GM12874 (cell line): ENCODE data around the gene TTLL13.

Experiments used
- CTCF ChIP-seq: IDR thresholded peaks from 2 replicates; pipeline ENCODE4 v1.5.1; 2011; ENCODE audit warnings: low read depth, mild to moderate bottlenecking, control low read depth, low read length, moderate library complexity; ENCODE audit not compliant: insufficient read depth

TTLL13 gene

GRCh38 chr15:90249203-90249863, at the start of gene TTLL13:
TSS of gene TTLL13 (plus strand) at chr15:90249556. CDS start at chr15:90250631, 1,075 bp downstream.
- TF ChIP-seq CTCF = no peak

GRCh38 chr15:90200534-90201129, 48.7 kb upstream of the TTLL13 start:
- no peak for TF ChIP-seq CTCF

GRCh38 chr15:90201130-90201943, 48.0 kb upstream of the TTLL13 start, which contains the start of gene SEMA4B:
TSS of gene SEMA4B (plus strand) at chr15:90201330. CDS start at chr15:90201579, 249 bp downstream.
- no peak for TF ChIP-seq CTCF

GRCh38 chr15:90201944-90202375, 47.4 kb upstream of the TTLL13 start:
- TF ChIP-seq CTCF = no peak

GRCh38 chr15:90202929-90203328, 46.4 kb upstream of the TTLL13 start:
- TF ChIP-seq CTCF = no peak

GRCh38 chr15:90203473-90203872, 45.9 kb upstream of the TTLL13 start:
- TF ChIP-seq CTCF = no peak

- no peak for TF ChIP-seq CTCF
These were observed 45.4 kb upstream of the TTLL13 start for GRCh38 chr15:90203922-90204321.
